ENCODE results near the gene PPP1R13L.

GRCh38 chr19:45351401-45351952 lies 53.4 kb downstream of the PPP1R13L start:
- TF ChIP-seq CTCF (conservative IDR thresholded peaks at IDR 0.05; ENCODE audit: low read length) (no peak), EZH2phosphoT487 (IDR thresholded peaks at IDR 0.05; ENCODE audit: borderline replicate concordance) (no peak)
